ENCODE results near the gene PSMD4. TPM values are rescaled to one million over a fixed set of nuclear protein-coding genes. Genes with fewer than 3 reads are reported as not detected.

PSMD4 gene
- total and polyA plus RNA-seq, 2 of the 8 experiments (the other 6 are each of a cell fraction or from before 2014, with no cell fraction given) = 216 to 284 TPM

GRCh38 chr1:151254217-151255213 lies at the start of gene PSMD4 (continued):
- peak; percentile 56; the same call in 1 of the 2 replicates for TF ChIP-seq E2F6 (IDR thresholded peaks at IDR 0.05)
- peak; percentile 67 for TF ChIP-seq YY1 (IDR thresholded peaks at IDR 0.05; ENCODE audit: low read depth, low read length)
- peak; percentile 95 for TF ChIP-seq TAF1 (IDR thresholded peaks at IDR 0.05; ENCODE audit: low read depth, low read length)
- TF ChIP-seq CTBP2 (IDR thresholded peaks at IDR 0.05; ENCODE audit: borderline replicate concordance, insufficient read depth, insufficient read length, low read length) = no peak
- TF ChIP-seq SP2 (IDR thresholded peaks at IDR 0.05; ENCODE audit: low read length) = no peak
- no peak for TF ChIP-seq EP300 (IDR thresholded peaks at IDR 0.05; ENCODE audit: borderline replicate concordance in 1 of 2, low read depth in 2 of 2, low read length in 2 of 2)
- TF ChIP-seq KDM4A (IDR thresholded peaks at IDR 0.05; ENCODE audit: low read depth, low read length, severe bottlenecking) = no peak
- TF ChIP-seq NRF1 (IDR thresholded peaks at IDR 0.05; ENCODE audit: low read depth, low read length) = no peak
- no peak for TF ChIP-seq RBBP5 (IDR thresholded peaks at IDR 0.05; ENCODE audit: borderline replicate concordance, low read depth, low read length)
- TF ChIP-seq RXRA (IDR thresholded peaks at IDR 0.05; ENCODE audit: insufficient read depth, low read depth, low read length) = no peak
- no peak for TF ChIP-seq NANOG (IDR thresholded peaks at IDR 0.05; ENCODE audit: insufficient read depth, low read depth, low read length, poor library complexity, severe bottlenecking)
- peak; percentile 86 for TF ChIP-seq KDM5A (IDR thresholded peaks at IDR 0.05; ENCODE audit: low read length)
- no peak for TF ChIP-seq GABPA (IDR thresholded peaks at IDR 0.05; ENCODE audit: borderline replicate concordance, insufficient read depth, low read length)
- no peak; the same call in 1 of the 2 replicates for TF ChIP-seq SP4 (IDR thresholded peaks at IDR 0.05; ENCODE audit: low read length)
- TF ChIP-seq EZH2 (IDR thresholded peaks at IDR 0.05; ENCODE audit: low read depth, low read length, severe bottlenecking) = no peak
- no peak for TF ChIP-seq SIRT6 (IDR thresholded peaks at IDR 0.05; ENCODE audit: low read length)
- peak; percentile 71 for TF ChIP-seq SIX5 (IDR thresholded peaks at IDR 0.05; ENCODE audit: low read depth, low read length)
- TF ChIP-seq HDAC6 (IDR thresholded peaks at IDR 0.05; ENCODE audit: low read depth, low read length) = no peak
- 0 out of 2 replicates have a peak, but pooled peaks have one; percentile 31 for TF ChIP-seq EGR1 (IDR thresholded peaks at IDR 0.05; ENCODE audit: borderline replicate concordance, low read depth, low read length)
- peak; percentile 97 for TF ChIP-seq SP1 (IDR thresholded peaks at IDR 0.05; ENCODE audit: low read depth, low read length)
- peak; percentile 90 for TF ChIP-seq CHD2 (IDR thresholded peaks at IDR 0.05; ENCODE audit: low read length)
- no peak for TF ChIP-seq BCL11A (IDR thresholded peaks at IDR 0.05; ENCODE audit: low read depth in 2 of 2, low read length in 2 of 2)
- TF ChIP-seq TBP (IDR thresholded peaks at IDR 0.05; ENCODE audit: low read depth, low read length) = peak; percentile 87

Data from H1 (cell line).